Right ventricle myocardium superior (tissue), 1 donor: ENCODE data around the gene TCF4. TPM values are rescaled to one million over a fixed set of nuclear protein-coding genes. Genes with fewer than 3 reads are reported as not detected.
A peak's percentile ranks its signal among the peaks of the same experiment; 100 is the strongest.

Experiments
- ATAC-seq: fragments of 200-7000 bp; cut with Tn5 transposase; one replicate; pipeline ENCODE4 v1.9.1; 2020; ENCODE audit warnings: mild to moderate bottlenecking; ENCODE audit not compliant: poor library complexity
- DNase-seq: peaks from one replicate; pipeline ENCODE4 v3.0.0-alpha.2; 2020
- intact Hi-C: fragments of 100-400 bp; cut with DNase I; formaldehyde crosslinking; loops from one replicate; pipeline ENCODE4 v1.11.2; 2022
- total RNA-seq: library from RNA; stranded (reverse); fragmentation: NEBNext Ultra II Directional; extraction: Animal tissue kit (Norgen Biotek cat#: 25700); gene quantifications from one replicate; pipeline ENCODE4 v1.2.1, GENCODE V29; 2021
- donor health status: DM: no; HTN: yes; CAD: no; lungs with severe emphysema.

The TCF4 gene
- total RNA-seq, 1 donor from 2014 or later: 59.5 TPM

DNA sequence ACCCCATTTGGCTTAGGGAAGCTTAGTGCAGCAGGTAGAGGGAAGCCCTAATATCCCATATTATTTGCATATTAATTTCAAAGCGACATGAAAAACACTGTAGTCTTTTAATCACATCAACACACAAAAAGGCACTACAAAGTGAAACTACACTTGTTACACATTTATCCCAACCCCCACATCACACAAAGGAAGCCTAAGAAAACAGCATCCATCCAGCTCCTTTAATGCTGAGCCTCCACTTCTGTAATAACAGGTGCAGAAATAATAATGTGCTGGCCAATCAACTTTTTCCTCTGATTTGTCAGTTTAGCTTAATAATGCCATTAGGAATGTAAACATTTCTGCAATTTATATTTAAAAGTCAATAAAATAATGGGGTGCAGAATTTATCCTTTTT is 274.0 kb downstream of the TCF4 start:
- DNase-seq (no peak), ATAC-seq (no peak)
- intact Hi-C loops: no loop called here

DNA sequence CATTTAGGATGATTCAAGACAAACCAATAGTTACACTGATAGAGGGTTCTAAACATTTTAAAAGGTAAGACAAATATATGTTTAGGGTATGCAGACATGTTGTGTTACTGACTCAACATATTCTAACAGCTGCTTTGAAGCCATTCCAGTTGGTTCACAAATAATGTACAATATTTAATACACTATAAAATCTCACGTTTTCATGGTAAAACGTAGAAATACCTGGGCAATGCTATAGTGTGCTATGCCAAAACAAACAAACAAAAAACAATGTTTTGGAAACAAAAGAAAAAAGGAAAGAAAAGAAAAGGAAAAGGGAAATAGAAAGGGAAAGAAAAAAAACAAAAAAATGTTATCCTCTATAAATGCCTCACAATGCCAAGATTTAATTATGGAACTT is 277.1 kb downstream of the TCF4 start:
- ATAC-seq (no peak), DNase-seq (no peak)
- intact Hi-C loops: no loop called here

DNA sequence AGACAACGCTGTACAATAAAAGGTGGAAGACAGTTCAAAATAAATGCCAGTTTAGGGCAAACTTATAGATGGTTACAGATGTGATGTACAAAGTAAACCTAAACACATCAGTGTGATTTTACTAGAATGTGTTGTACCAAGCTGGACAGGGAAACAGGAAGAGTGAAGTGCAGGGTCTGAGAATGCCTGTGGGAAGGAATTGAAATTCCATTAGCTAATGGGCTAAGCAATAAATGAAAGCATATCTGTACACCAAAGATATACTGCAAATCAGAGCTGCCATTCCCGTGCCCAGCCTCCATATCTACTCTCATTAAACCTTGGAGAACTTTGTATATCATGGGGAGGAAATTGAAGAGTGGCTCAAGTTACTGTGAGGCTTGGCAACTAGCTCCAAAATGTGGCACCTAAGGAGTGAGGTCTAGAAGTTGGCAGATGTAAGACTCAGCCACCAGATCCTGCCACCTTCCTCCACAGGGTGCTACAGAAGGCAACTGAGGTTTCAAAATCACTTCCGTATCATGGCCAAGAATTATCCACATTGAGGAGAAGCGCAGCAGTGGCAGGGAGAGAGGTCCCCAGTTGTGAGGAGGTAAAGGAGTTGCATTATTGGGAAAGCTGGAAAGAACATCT is 277.8 kb downstream of the TCF4 start:
- peak; percentile 22 for ATAC-seq
- DNase-seq: no peak
- intact Hi-C loops: no loop called here

DNA sequence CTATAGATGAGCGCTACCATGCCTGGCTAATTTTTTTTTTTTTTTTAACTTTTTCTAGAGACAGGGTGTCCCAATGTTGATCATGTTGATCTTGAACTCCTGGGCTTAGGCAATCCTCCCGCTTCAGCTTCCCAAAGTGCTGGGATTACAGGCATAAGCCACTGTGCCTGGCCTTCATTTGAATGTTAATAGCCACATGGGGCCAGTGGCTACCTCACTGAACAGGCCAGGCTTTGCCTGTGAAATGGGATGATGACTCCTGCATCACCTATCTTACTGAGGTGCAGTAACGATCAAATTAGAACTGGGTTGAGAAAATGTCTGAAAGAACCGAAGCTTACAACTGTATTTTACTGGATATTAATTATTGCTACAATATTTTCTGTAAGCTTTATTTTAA is 278.7 kb downstream of the TCF4 start:
- intact Hi-C loops: no loop called here
- ATAC-seq: no peak
- no peak for DNase-seq

DNA sequence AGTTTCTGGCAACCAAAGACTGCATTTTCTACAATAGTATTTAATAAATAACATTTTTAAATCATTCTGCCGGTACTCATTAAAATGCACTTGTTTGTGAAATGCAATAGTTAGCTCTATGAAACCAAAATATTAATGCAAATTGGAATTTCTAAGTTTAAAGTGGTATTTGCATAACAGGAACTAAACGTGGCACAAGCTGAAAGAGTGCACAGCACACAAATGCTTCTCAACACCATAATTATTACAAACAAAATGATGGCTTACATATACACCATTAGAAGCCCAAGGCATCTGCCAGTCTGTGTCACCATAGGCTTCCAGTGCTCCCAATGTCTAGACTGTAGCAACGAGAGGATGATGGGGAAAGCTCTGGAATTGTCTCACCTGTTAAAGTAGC is 280.5 kb downstream of the TCF4 start:
- intact Hi-C loops: no loop called here
- no peak for ATAC-seq
- DNase-seq: no peak

DNA sequence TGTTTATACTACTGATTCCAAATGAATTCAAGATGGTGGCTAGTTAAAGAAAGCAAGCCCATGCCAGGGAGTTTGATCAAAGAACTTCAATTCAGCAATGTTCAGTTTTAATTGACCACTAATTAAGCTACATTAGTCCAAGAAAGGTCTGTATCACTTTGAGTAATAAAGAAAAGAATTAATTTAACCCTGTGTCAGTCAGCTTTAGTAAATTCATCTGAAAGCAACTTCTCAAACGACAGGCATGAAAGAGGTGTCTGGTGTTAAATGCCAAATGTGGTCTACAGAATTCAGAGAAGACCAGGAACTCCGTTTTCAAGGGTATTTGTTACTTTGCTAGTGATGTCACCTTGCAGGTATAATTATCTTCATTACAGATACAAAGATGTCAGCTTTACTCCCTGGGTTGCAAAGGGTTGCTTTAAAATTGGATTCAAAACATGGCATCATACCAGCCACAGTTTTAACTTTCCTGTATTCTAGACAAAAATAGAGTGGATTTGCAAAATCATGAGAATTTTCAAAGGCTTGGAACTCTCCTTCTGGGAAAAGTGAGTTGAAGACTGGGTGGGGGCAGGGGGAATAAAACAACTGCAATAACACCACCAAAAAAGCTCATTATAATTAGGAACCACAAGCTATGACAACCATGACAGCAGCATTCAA is 281.5 kb downstream of the TCF4 start:
- intact Hi-C loops: no loop called here
- DNase-seq (no peak), ATAC-seq (no peak)

DNA sequence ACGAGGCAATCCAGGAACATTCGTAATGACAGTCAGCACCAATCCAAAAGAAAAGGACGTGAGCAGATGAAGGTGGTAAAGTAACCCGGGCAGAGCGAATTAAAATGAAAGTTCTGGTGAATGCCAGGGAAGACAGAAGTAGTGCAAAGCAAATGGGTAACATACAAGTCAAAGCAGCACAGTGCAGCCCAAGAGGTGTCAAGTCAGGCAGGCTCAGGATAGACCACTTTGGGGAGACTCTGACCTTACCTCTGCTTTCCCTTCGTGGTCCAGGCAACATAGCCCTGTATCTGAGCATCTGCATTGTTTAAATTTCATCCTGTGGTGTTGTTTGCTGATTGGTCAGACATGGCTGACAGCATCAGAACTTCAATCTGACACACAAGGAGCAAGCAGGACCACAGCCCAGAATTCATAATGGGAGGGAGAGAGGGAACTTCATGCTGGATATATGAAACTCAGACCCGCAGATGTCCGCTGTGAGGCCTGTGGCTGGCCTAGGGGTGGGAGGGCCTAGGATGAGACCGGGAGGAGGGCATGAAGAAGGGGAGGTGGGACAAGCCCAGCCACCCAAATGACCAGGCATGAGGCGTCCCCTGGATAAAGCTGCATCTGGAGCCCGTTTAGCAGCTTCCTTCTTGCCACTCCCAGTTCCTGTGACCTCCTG is 285.7 kb downstream of the TCF4 start:
- peak; percentile 44 for ATAC-seq
- intact Hi-C loops: no loop called here

DNA sequence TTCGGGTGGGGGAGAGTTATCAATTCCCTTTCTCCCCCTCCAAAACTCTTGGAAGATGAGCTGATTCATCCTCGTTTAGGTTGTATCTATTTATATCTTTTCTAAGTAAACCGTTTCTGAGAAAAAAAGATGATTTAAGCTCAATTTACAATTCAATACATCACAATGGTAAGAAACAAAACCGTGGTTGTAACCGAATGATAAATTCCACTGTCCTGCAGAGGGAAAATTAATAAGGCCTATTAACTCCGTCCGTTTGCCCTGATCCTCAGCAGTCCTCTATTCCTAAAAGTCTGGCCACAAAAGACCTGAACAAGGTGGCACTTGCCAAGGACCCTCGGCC is 286.2 kb downstream of the TCF4 start:
- intact Hi-C loops: no loop called here
- no peak for DNase-seq
- ATAC-seq: no peak

More for the DNA sequence above, 285.7 kb downstream of the TCF4 start:
- DNase-seq: no peak

DNA sequence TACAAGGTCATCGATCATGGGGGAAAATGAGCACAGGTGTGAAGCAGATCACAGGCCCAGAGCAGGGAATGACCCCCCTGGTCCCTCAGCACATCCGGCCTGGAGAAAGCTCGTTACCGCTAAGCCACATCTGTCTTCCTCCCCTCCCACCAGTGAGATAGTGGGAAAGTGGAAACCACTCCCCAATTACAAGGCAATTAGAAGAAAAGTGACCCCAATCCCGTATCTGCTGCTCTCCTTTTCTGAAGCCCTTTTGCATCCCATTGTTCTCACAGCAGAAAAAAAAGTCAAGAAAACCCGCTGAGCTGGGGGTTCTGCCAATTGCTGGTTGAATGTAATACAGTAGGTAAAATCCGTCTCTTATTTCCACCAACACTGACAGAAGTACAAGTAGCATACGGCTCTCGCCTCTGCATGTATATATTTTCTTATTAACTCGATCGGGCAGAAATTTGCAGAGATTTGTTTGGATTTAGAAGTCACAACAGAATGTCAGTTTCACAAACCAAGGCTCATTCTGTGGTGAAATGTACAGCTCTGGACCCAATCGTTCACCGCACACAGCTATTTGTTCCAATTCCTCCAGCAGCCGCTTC is 287.0 kb downstream of the TCF4 start:
- ATAC-seq (no peak), DNase-seq (no peak)
- intact Hi-C loops: no loop called here

DNA sequence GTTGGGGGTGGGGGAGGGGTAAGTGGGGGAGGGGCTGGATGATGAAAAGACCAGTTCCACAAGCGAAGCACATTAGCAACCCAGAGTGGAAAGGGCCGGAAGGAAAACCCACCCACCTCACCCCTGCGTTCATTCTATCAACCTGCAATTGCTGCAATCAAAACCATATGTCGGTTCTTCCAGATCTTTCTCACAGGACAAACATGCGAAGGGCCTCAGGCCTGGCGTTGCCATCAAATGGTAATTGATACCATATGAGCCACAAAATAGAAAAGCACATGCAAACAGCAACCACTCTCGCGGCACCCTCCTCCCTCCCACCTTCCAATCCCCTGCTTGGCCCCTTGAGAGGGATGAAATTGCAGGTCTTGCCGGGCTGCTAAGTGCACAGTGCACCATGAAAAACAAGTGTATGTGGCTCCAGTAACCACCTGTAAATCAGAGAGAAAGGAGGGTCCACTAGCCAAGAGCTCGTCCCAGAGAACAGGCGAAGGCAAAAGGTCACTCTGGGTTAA is 287.5 kb downstream of the TCF4 start:
- DNase-seq (no peak), ATAC-seq (no peak)
- intact Hi-C loops: no loop called here

DNA sequence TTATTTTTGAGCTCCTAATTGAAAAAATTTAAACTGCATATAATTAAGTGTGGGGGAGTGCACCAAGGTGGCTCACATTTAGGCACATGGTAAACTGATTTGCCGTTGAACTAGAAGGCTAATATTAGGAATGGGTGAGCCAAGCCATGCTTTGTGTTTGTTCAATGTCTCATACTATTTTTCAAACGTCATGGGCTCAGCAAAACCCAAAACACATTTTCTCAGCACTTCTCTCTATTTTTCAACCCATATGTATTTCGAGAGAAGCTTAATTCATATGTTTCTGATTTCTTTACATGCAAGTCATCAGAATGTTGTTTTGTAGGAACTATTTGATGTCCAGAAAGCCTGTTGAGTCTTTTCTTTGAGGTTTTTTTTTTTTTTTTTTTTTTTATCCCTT is 291.2 kb downstream of the TCF4 start:
- intact Hi-C loops: no loop called here
- no peak for ATAC-seq
- DNase-seq: no peak

DNA sequence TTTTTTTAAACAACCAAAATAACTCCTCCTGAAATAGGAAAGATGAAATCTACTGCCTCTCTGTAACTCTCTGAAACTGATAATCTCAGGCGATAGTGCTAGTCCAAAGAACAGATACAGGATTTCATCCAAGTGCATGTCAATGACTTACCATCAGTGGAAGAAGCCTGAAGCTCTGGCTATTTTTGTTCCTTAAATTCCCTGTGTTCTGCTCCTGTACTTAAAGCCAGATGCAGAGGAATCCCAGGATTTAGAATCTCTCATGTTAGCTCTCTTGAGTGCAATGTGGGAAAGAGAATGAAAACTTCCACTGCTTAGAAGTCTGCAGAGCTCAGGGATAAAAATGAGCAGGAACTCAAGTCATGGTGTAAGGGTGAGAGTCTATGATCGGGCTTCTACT is 291.9 kb downstream of the TCF4 start:
- intact Hi-C loops: no loop called here

DNA sequence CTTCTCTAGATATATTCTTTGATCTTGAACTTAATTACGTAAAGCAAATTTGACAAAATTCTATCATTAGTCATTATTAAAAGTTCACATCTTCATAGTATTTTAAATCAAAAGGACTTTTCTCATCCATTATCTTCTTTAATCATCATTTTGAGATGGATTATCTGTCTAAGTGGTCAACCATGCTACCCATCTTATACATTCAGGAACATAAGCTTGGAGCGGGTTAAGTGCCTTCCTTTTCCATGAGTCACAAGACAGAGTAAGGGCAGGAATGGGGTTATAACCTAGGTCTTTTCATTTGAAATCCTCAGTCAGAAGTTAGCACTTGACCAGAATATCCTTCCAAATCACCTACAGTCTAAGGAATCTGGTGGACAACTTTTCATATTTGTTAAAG is 297.1 kb downstream of the TCF4 start:
- intact Hi-C loops: no loop called here
- DNase-seq: no peak
- no peak for ATAC-seq

More for the DNA sequence above, 291.9 kb downstream of the TCF4 start:
- no peak for DNase-seq
- no peak for ATAC-seq

DNA sequence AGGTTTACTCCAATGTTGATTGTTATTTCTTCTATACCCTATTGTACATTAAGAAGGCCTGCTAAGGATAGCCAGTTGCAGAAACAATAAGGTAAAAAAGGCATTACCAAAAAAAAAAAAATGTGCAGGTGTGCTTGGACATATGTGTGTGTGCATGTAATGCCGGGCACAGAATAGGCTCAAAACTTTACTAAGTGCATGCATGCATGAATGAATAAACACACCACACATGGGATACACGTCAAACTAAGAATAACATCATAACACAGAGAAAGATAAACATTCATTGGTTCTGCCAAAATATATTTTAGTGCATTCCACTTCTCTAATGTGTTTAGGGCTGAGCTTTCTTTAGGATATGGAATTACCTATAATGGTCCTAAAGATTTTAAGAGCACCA is 298.2 kb downstream of the TCF4 start:
- no peak for DNase-seq
- ATAC-seq: no peak
- intact Hi-C loops: no loop called here

DNA sequence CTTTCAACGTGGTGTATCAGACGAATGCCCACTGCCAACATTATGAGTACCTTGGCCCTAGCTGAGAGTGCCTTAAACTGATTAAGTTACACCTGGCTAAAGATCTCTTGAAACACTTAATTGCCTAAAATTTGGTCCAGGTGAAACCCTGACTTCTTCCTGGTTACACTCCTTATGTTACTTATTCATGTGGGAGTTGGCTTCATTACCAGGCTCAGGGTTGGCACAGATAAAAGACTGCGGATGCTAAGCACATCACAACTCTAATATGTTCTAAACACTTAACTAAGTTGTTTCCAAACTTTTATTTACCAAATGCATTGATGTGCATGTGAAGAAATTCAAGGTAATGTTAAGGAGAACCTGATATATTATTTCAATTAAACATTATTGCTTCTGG is 298.9 kb downstream of the TCF4 start:
- DNase-seq (no peak), ATAC-seq (no peak)
- intact Hi-C loops: no loop called here

DNA sequence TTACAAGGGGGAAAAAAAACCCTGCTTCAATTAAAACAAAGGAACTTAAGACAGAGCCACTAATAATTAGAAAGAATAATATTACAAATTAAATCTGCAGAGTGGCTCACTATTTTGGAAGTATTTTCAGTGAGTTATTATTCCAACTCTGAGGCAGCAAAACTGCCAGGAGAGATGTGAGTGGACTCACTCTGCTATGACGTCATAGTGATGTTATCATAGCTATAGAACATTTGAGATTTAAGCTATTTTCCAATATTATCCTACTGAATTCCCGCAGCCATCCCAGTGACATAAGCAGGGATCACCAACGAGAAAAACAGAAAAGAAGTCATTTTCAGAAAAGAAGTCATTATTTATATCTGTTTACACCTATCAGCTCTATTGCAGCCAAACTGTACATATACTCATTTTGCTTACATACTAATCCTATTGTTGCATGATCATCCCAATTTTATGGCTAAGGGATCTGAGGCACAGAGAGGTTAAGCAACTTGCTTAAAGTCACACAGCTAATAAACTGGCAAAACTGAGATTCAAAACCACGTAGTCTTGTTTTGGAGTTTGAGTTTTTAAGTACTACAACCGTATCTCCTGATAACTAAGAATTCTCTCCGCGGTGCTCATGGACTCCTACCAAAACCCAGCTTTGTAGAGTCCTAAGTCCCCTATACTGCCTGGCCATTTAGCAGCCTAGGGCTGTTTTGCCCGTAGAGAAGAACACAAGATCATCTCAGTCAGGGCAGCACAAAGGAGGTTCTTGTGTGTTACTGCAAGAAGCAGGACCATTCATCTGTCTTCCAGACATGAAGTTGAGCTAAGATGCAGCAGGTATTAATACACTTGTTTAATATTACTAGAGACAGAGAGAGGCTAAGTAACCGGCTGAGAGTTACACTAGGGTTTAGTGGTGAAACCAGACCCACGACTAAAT is 299.8 kb downstream of the TCF4 start:
- ATAC-seq: no peak
- intact Hi-C loops: no loop called here

DNA sequence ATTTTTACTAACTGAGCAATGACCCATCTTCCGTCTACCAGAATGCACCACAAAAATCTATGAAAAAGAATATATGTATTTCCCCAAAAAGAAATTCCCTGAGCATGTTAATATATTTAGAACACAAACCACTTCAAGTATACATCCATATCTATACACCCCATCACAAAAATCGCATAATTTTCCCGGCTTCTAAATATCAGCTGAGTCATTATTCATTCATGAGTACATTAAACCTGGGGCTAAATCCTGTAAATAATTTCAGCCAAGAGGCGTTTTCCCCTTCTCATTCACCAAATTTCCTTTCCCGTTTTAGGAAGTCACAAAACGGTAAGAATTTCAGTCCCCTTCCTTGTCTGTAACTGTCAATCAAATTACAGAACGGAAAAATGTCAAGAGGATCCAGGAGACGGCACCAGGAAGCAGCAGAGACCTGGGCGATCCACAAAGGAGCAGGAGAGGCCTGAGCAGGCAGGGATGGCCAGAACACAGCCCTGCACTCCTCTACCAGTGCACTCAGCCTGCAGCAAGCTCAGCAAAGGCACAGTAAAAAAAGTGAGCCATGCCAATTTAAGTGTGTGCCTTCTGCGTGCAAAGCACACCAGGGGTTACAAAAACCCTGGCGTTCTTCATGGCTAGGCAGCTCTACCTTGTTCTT is 300.7 kb downstream of the TCF4 start:
- peak; percentile 40 for ATAC-seq
- intact Hi-C loops: no loop called here
- no peak for DNase-seq

More for the DNA sequence above, 299.8 kb downstream of the TCF4 start:
- no peak for DNase-seq

DNA sequence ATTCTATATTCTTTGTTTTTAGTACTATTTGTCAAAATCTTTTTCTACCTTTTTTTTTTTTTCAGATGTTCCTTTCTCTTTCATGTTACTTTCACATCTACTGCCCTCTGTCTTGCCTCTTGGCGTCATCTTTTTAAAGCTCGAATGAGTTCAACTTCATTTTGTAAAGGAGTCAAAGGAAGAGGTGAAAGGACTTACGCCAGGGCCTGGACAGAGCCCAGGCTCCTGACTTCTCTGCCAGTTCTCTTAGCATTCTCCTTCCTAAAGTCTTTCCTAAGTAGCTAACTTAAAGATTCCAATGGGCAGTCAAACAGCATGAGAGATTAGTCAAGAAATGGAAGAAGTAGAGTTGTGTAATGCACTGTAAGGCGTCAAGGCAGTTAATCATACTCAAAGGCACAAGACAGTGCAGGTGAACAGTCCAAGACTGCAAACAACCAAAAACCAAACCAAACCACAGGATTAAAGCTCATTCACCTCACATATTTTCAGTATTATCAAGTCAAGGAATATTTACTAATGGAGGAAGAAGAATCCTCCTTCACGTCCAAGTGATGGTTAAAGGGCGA is 301.7 kb downstream of the TCF4 start:
- DNase-seq (no peak), ATAC-seq (no peak)
- intact Hi-C loops: no loop called here
